ENCODE results near the gene STK11.
"Not testable (repeated sequence)": the region's sequence is repeated elsewhere in the genome, so short reads cannot be mapped to it uniquely, and the experiment has no call there.

Gene STK11

GRCh38 chr19:1169411-1169791 is 36.2 kb upstream of the STK11 start:
- no peak for DNase-seq (ENCODE audit: low read depth in 2 of 2)

GRCh38 chr19:1169921-1170885 is 35.4 kb upstream of the STK11 start:
- DNase-seq (ENCODE audit: low read depth in 2 of 2): no peak

GRCh38 chr19:1170938-1171754 is 34.4 kb upstream of the STK11 start:
- DNase-seq (ENCODE audit: low read depth in 2 of 2): no peak

- DNase-seq (ENCODE audit: low read depth in 2 of 2): no peak
Measured at GRCh38 chr19:1171755-1172352, 33.7 kb upstream of the STK11 start.

- DNase-seq (ENCODE audit: low read depth in 2 of 2): no peak
Measured at GRCh38 chr19:1172353-1173158, 33.0 kb upstream of the STK11 start.

GRCh38 chr19:1173159-1173844 is 32.3 kb upstream of the STK11 start:
- DNase-seq (ENCODE audit: low read depth in 2 of 2): no peak

- peak; percentile 84 to 96 for DNase-seq (ENCODE audit: low read depth in 2 of 2)
Measured at GRCh38 chr19:1173845-1174809, 31.5 kb upstream of the STK11 start, which contains the start of gene SBNO2. TSS of gene SBNO2 (minus strand) at chr19:1174268. CDS start at chr19:1154276, 19,992 bp downstream.

GRCh38 chr19:1177322-1178114 is 28.1 kb upstream of the STK11 start:
- DNase-seq (ENCODE audit: low read depth in 2 of 2): no peak

- DNase-seq (ENCODE audit: low read depth in 2 of 2): no peak
Measured at GRCh38 chr19:1181606-1182005, 24.0 kb upstream of the STK11 start.

- DNase-seq (ENCODE audit: low read depth in 2 of 2): no peak
Measured at GRCh38 chr19:1182068-1182467, 23.5 kb upstream of the STK11 start.

- no peak for DNase-seq (ENCODE audit: low read depth in 2 of 2)
Measured at GRCh38 chr19:1182727-1183126, 22.9 kb upstream of the STK11 start.

- no peak for DNase-seq (ENCODE audit: low read depth in 2 of 2)
Measured at GRCh38 chr19:1183543-1184172, 21.9 kb upstream of the STK11 start.

GRCh38 chr19:1189419-1189818 is 16.2 kb upstream of the STK11 start:
- no peak for DNase-seq (ENCODE audit: low read depth in 2 of 2)

- DNase-seq (ENCODE audit: low read depth in 2 of 2): no peak
Measured at GRCh38 chr19:1199531-1199930, 6.0 kb upstream of the STK11 start.

- DNase-seq (ENCODE audit: low read depth in 2 of 2): not testable (repeated sequence)
Measured at GRCh38 chr19:1200614-1201013, 5.0 kb upstream of the STK11 start.

GRCh38 chr19:1206150-1206863 is 729 bp downstream of the STK11 start:
- no peak for DNase-seq (ENCODE audit: low read depth in 2 of 2)

GRCh38 chr19:1206864-1207450 is 1.4 kb downstream of the STK11 start:
- no peak for DNase-seq (ENCODE audit: low read depth in 2 of 2)
